ENCODE data around the gene XXYLT1. TPM values are rescaled to one million over a fixed set of nuclear protein-coding genes. Genes with fewer than 3 reads are reported as not detected.

XXYLT1 gene
- total and polyA plus RNA-seq, 9 of the 15 experiments (the other 6 are each of a cell fraction or from before 2014, with no cell fraction given) = 1.9 to 18.9 (median 15.0) TPM

DNA sequence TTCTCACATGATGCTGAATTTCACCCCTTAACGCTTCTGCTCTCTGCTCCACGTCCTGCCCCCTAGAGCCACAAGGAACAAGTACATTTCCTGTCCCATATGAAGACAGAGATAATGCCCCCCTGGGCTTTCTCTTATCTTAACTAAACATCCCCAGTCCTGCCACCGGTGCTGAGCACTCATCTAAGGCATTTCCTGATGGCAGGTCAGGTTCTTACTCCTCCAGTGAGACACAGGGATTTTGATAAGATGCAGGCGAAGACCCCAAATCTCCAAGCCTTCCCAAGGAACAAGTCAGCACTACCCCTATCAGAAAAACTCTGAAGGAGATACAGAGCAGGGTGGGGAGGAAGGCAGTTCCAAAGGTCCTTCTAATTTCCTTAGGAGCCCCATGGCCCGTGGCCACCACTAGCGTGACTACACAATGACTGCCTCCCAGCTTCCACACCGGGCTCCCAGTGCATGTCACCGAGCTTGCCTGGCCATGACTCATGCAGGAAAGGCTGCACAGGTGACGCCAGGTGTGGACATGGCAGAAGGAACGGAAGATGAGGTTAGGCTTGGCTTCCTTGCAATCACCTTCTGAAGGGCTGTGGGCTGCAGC lies 152.9 kb downstream of the XXYLT1 start (continued):
- TF ChIP-seq NCOA2 (IDR thresholded peaks at IDR 0.05; ENCODE audit: partially characterized antibody in 2 of 2) (no peak), SLC30A9 (CRISPR knock-in tag; IDR thresholded peaks at IDR 0.05) (no peak), SRSF9 (IDR thresholded peaks at IDR 0.05; ENCODE audit: borderline replicate concordance, low read depth, low read length) (no peak), PTRF (tag; IDR thresholded peaks at IDR 0.05) (no peak), POLR2B (IDR thresholded peaks at IDR 0.05; ENCODE audit: low read depth, partially characterized antibody) (no peak), ZNF780A (CRISPR knock-in tag; IDR thresholded peaks at IDR 0.05) (no peak), GABPB2 (CRISPR knock-in tag; conservative IDR thresholded peaks at IDR 0.05) (no peak), CHD1 (IDR thresholded peaks at IDR 0.05; ENCODE audit: low read length) (no peak), CCAR2 (IDR thresholded peaks at IDR 0.05; ENCODE audit: low read depth, low read length) (no peak), MXI1 (IDR thresholded peaks at IDR 0.05; ENCODE audit: low read depth, low read length) (no peak), SREBF2 (CRISPR knock-in tag; IDR thresholded peaks at IDR 0.05) (no peak), ELF4 (CRISPR knock-in tag; IDR thresholded peaks at IDR 0.05) (no peak), MIER1 (IDR thresholded peaks at IDR 0.05; ENCODE audit: low read depth) (no peak), ZBTB8A (IDR thresholded peaks at IDR 0.05; ENCODE audit: partially characterized antibody) (no peak), ZBTB7A (IDR thresholded peaks at IDR 0.05; ENCODE audit: borderline replicate concordance, control insufficient read depth, low read depth, low read length) (peak; percentile 46; the same call in 1 of the 2 replicates), GABPA (tag; conservative IDR thresholded peaks at IDR 0.05; ENCODE audit: low read depth) (peak; percentile 62), STAT5A (IDR thresholded peaks at IDR 0.05; ENCODE audit: borderline replicate concordance, low read length) (peak; percentile 68; the same call in 1 of the 2 replicates), ZNF133 (CRISPR knock-in tag; IDR thresholded peaks at IDR 0.05) (no peak), MTA2 (IDR thresholded peaks at IDR 0.05; ENCODE audit: low read depth) (peak; percentile 83), MTA3 (IDR thresholded peaks at IDR 0.05; ENCODE audit: borderline replicate concordance) (peak; percentile 86), ZNF347 (CRISPR knock-in tag; IDR thresholded peaks at IDR 0.05; ENCODE audit: low read depth) (no peak), NFXL1 (CRISPR knock-in tag; IDR thresholded peaks at IDR 0.05) (no peak), POLR2A (conservative IDR thresholded peaks at IDR 0.05) (no peak), TBL1XR1 (IDR thresholded peaks at IDR 0.05; ENCODE audit: low read length in 2 of 2) (peak in 1 of 2 experiments; percentile 86; a peak in 2 of 4 replicates), XRCC3 (IDR thresholded peaks at IDR 0.05) (no peak), MCM5 (IDR thresholded peaks at IDR 0.05; ENCODE audit: low read depth) (no peak), ILF3 (IDR thresholded peaks at IDR 0.05; ENCODE audit: borderline replicate concordance) (no peak)
- TF ChIP-seq, protein P1, sequence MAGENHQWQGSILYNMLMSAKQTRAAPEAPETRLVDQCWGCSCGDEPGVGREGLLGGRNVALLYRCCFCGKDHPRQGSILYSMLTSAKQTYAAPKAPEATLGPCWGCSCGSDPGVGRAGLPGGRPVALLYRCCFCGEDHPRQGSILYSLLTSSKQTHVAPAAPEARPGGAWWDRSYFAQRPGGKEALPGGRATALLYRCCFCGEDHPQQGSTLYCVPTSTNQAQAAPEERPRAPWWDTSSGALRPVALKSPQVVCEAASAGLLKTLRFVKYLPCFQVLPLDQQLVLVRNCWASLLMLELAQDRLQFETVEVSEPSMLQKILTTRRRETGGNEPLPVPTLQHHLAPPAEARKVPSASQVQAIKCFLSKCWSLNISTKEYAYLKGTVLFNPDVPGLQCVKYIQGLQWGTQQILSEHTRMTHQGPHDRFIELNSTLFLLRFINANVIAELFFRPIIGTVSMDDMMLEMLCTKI (IDR thresholded peaks at IDR 0.05; ENCODE audit: partially characterized antibody) = no peak
- TF ChIP-seq, protein P2, sequence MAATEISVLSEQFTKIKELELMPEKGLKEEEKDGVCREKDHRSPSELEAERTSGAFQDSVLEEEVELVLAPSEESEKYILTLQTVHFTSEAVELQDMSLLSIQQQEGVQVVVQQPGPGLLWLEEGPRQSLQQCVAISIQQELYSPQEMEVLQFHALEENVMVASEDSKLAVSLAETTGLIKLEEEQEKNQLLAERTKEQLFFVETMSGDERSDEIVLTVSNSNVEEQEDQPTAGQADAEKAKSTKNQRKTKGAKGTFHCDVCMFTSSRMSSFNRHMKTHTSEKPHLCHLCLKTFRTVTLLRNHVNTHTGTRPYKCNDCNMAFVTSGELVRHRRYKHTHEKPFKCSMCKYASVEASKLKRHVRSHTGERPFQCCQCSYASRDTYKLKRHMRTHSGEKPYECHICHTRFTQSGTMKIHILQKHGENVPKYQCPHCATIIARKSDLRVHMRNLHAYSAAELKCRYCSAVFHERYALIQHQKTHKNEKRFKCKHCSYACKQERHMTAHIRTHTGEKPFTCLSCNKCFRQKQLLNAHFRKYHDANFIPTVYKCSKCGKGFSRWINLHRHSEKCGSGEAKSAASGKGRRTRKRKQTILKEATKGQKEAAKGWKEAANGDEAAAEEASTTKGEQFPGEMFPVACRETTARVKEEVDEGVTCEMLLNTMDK (IDR thresholded peaks at IDR 0.05; ENCODE audit: borderline replicate concordance, insufficient read depth, low read depth, low read length, poor library complexity, severe bottlenecking) = no peak

Data from K562 (cell line).